HUES64 (cell line): Measurements from ENCODE around the gene AGAP1.
A peak's percentile ranks its signal among the peaks of the same experiment; 100 is the strongest.

Source experiments
- H3K27ac ChIP-seq: 2 replicates; pipeline ENCODE4 v1.7.0; 2013; ENCODE audit warnings: low read depth, low read length, inconsistent platforms
- H3K27me3 ChIP-seq: 2 replicates; pipeline ENCODE4 v1.6.1; 2013; ENCODE audit warnings: mild to moderate bottlenecking, low read length; ENCODE audit not compliant: insufficient read depth
- H3K36me3 ChIP-seq: 2 replicates; pipeline ENCODE4 v1.6.1; 2013; ENCODE audit warnings: mild to moderate bottlenecking, low read length; ENCODE audit not compliant: insufficient read depth
- H3K4me1 ChIP-seq: 2 replicates; pipeline ENCODE4 v1.6.1; 2013; ENCODE audit warnings: mild to moderate bottlenecking, low read length, moderate library complexity; ENCODE audit not compliant: insufficient read depth
- H3K4me3 ChIP-seq: 2 replicates; pipeline ENCODE4 v1.5.1; 2013; ENCODE audit warnings: mild to moderate bottlenecking, low read length, moderate library complexity
- H3K9ac ChIP-seq: 2 replicates; pipeline ENCODE4 v1.6.1; 2013; ENCODE audit warnings: mild to moderate bottlenecking, low read depth, low read length
- H3K9me3 ChIP-seq: 2 replicates; pipeline ENCODE4 v1.6.1; 2013; ENCODE audit warnings: low read depth, low read length; ENCODE audit not compliant: insufficient read depth
- WGBS: fragments of 150-250, 120-280 bp; methylation state at CpG from one replicate; pipeline ENCODE4 v1.1.7; 2013; ENCODE audit warnings: missing lambda C conversion rate; 5-methylcytosine and 5-hydroxymethylcytosine counted together

The AGAP1 gene

DNA sequence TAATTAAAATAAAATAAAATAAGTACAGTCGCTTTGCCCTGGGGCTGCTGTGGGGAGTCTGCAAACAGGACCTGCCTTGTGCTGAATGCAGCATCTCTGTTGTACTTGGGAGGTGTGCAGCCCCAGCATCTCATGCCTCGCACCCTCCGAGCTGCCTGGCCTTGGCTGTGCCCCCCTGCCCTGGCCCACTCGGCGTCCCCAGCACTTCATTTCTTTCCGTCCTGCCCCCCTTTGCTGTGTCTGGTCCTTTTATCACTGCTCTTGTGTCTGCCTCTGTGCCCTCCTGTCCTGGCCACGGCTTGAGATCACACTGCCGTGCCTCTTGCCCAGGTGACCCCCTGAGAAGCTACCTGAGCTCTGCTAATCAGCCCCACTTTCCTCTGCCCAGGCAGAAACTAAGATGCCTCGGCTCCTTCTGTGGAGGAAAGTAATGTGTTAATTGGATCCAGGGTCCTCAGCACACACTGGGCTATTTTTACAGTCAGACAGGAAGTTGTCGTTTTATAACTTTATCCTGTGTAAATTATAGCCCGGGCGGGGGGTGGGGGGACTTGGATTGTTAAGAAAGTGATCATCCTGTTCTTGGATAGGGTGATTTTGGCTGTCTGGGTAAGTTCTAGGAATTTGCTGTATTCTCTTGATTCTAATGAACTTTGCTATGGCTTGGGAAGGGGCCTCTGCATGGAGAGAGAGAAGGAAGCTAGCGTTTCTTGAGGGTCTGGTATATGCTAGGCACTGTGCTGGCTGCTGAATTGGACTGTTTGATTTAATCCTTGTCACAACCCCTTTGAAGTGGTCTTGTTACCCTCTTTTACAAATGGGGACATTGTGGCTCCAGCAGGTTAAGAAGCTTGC lies 69.4 kb downstream of the AGAP1 start:
- Histone ChIP-seq H3K9ac (no peak overlapping the region), H3K4me3 (no peak overlapping the region), H3K9me3 (0 out of 2 replicates have a peak, but pooled peaks cover 3% of the 10 kb centered on the region), H3K36me3 (peaks cover under 1% of the 10 kb centered on the region), H3K4me1 (peaks cover 24% of the 10 kb centered on the region), H3K27me3 (no peaks in the 10 kb centered on the region), H3K27ac (no peak overlapping the region)
- 86% methylated on average over 13 of the region's 13 CpGs for WGBS

DNA sequence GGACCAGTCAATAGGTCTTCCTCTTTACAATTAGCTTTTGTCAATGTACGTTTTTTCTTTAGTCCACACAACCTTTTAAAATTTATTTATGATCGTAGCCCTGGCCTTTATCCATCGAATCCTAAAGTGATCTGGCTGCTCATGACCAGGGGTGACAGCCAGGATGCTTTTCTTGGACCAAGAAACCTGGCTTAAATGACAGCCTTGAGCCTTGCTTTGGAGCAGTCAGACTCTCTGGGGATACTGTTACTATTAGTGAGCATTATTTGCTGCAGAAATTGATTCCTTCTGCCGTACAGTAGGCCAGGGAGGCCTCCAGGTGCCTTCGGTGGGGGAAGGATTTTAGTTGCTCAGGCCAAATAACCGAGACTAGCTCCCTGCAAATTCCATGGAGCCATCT lies 70.2 kb downstream of the AGAP1 start:
- Histone ChIP-seq H3K27ac (no peak overlapping the region), H3K27me3 (no peaks in the 10 kb centered on the region), H3K4me1 (peaks cover 24% of the 10 kb centered on the region), H3K9me3 (peaks cover 8% of the 10 kb centered on the region; the same call in 1 of the 2 replicates), H3K9ac (no peak overlapping the region), H3K4me3 (no peak overlapping the region), H3K36me3 (peaks cover 6% of the 10 kb centered on the region)
- 94% methylated on average over 6 of the region's 6 CpGs for WGBS

DNA sequence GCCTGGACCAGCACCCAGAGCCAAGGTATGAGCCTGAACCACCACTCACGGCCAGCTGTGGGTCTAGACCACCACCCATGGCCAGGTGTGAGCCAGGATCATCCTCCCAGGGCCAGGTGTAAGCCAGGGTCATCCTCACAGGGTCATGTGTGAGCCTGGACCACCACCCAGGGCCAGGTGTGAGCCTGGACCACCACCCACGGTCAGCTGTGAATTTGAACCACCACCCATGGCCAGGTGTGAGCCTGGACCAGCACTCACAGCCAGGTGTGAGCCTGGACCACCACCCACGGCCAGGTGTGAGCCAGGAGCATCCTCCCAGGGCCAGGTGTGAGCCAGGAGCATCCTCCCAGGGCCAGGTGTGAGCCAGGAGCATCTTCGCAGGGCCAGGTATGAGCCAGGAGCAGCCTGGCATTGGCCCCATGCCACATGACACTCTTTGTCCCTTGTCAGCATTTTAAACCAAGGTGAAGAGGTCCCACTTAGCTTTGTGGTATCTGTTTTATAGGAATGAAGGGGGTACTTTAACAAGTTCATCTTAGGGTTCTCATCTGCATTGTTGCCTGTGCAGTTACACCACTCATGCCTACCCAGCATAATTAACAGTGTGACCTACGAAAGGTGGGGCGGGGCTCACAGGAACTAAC lies 71.2 kb downstream of the AGAP1 start:
- 95% methylated on average over 4 of the region's 6 CpGs for WGBS
- Histone ChIP-seq H3K4me3 (no peak overlapping the region), H3K9me3 (peaks cover 8% of the 10 kb centered on the region; the same call in 1 of the 2 replicates), H3K36me3 (peaks cover 6% of the 10 kb centered on the region), H3K27ac (no peak overlapping the region), H3K9ac (no peak overlapping the region), H3K4me1 (peaks cover 30% of the 10 kb centered on the region), H3K27me3 (no peaks in the 10 kb centered on the region)

DNA sequence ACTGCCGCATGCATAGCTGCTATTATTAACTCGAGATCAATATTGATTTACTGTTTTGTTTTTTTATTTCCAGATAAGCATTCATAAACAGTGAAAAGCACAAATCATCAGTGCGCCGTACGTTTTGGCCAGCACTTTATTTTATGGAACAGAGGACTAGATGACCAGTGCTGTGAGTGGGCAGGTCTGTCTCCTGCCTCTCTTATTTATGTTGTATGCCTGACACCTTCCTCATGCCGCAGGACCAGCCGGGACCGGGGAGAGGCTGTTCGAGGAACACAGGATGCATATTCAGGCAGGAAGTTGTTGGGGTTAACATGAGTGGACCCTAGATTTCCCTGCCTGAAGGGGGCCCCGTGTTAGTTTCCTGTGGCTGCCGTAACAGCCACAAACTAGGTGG lies 72.6 kb downstream of the AGAP1 start:
- Histone ChIP-seq H3K9ac (no peak overlapping the region), H3K36me3 (peaks cover 6% of the 10 kb centered on the region), H3K9me3 (peaks cover 8% of the 10 kb centered on the region; the same call in 1 of the 2 replicates), H3K27me3 (no peaks in the 10 kb centered on the region), H3K27ac (no peak overlapping the region), H3K4me1 (peaks cover 31% of the 10 kb centered on the region), H3K4me3 (no peak overlapping the region)
- 93% methylated on average over 11 of the region's 11 CpGs for WGBS

DNA sequence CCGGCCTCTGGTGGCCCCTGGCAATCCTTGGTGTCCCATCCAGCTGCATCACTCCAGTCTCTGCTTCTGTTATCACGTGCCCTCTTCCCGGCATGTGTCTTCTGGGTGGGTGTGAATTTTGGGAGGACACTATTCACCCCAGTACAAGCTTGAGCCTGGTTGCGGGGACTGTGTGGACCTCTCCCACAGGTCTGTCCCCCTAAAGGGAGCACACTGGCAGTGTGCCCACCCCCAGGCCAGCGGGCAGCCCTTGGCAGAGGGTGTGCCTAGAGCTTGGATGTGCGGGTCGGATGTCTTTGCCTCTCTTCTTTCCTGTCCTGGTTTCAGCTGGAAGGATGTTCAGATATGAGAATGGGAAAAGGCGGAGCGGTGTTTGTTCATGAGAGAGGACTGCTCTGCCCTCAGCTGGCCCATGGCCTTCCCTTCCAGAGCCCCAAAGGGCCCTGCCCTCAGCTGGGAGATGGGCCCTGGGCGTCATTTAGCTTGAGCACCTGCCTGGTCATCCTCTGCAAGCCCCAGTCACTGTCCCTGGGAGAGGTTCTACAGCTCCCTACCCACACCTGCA lies 73.2 kb downstream of the AGAP1 start:
- no peaks in the 10 kb centered on the region for H3K27me3 ChIP-seq
- H3K36me3 ChIP-seq: peaks cover 6% of the 10 kb centered on the region
- no peak overlapping the region for H3K9ac ChIP-seq
- peaks cover 25% of the 10 kb centered on the region for H3K4me1 ChIP-seq
- WGBS: 97% methylated on average over 10 of the region's 10 CpGs
- H3K27ac ChIP-seq: no peak overlapping the region
- no peak overlapping the region for H3K4me3 ChIP-seq
- H3K9me3 ChIP-seq: peaks cover 8% of the 10 kb centered on the region; the same call in 1 of the 2 replicates

DNA sequence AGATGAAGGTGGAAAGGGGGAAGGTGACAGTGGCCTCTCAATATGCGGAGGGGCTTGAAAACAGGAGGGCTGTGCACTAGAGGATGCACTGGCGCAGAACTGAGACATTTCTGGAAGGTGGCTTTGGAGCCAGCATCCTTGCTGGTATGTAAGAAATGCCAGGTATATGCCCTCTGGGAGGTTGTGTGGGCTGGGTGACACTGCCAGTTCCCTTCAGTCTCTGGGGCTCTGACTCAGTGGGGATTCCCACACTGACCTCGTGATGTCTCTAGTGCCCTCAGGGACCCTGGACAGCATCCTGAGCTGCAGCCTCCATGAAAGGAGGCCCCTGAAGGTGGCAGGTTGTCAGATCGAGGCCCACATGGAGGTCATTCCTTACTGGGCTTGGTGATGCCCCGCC lies 74.0 kb downstream of the AGAP1 start:
- H3K27me3 ChIP-seq: no peaks in the 10 kb centered on the region
- no peak overlapping the region for H3K9ac ChIP-seq
- 95% methylated on average over 5 of the region's 5 CpGs for WGBS
- H3K4me3 ChIP-seq: no peak overlapping the region
- peaks cover 24% of the 10 kb centered on the region for H3K4me1 ChIP-seq
- H3K27ac ChIP-seq: no peak overlapping the region
- peaks cover 6% of the 10 kb centered on the region for H3K36me3 ChIP-seq
- H3K9me3 ChIP-seq: peaks cover 8% of the 10 kb centered on the region; the same call in 1 of the 2 replicates

DNA sequence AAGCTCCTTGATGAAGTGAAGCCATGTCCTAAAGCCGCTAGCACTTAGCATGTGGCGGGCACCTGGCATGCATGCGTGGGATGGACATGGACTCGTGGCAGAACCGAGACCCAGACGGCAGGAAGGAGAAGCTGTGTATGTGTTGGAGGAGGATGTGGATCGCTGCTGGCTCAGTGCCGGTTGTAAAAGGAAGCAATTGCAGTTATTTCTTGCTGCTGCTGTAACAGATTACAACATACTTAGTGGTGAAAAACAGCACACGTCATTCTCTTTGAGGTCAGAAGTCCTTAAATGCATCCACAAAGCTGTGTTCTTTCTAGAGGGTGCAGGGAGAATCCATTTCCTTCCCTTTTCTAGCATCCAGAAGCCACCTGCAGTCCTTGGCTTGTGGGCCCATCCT lies 74.6 kb downstream of the AGAP1 start:
- Histone ChIP-seq H3K27me3 (no peaks in the 10 kb centered on the region), H3K9me3 (peaks cover 8% of the 10 kb centered on the region; the same call in 1 of the 2 replicates), H3K4me1 (peaks cover 20% of the 10 kb centered on the region), H3K27ac (no peak overlapping the region), H3K4me3 (no peak overlapping the region), H3K36me3 (peaks cover 6% of the 10 kb centered on the region), H3K9ac (no peak overlapping the region)
- WGBS: 89% methylated on average over 9 of the region's 9 CpGs

DNA sequence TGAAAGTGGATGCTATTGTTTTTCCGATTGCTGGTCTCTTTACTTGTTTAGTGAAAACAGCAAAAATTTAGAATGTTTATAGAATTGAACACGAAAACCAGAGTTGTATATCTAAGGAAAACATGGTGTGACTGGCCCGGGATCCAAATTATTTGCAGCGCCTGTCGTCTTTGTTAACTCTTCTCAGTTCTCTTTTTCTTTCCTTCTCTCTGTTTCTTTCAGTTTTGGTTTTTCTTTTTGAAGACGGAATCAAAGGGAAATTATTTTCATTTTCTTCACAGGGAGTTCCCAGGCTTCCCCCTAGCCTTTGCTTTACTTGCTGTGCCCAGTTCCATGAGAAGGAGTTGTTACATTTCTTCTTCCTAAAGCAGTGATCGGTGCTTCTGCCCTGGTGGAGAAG lies 76.0 kb downstream of the AGAP1 start:
- H3K9me3 ChIP-seq: peaks cover 8% of the 10 kb centered on the region; the same call in 1 of the 2 replicates
- WGBS: 88% methylated on average over 7 of the region's 7 CpGs
- no peaks in the 10 kb centered on the region for H3K27me3 ChIP-seq
- H3K4me1 ChIP-seq: peaks cover 21% of the 10 kb centered on the region
- no peak overlapping the region for H3K4me3 ChIP-seq
- peaks cover 6% of the 10 kb centered on the region for H3K36me3 ChIP-seq
- H3K9ac ChIP-seq: no peak overlapping the region
- peak overlapping the region; percentile 13; the same call in 1 of the 2 replicates for H3K27ac ChIP-seq

DNA sequence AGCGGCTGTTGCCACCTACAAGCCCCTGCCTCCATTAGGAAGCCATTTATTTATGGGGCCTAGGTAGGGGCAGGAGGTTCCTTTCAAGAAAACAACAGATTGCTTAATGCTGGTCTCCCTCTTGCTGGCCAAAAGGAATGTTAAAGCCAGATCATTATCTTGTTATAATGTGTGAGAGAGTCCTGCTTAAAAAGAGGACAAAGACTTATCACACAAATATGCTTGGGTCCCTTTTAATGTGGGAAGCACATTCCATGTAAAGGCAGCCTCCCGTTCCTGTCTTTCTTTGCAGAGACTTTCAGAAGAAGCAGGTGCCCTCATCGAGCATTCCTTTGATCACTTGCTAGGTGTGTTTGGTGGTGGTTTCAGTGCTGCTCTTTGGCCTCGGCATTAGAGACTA lies 76.4 kb downstream of the AGAP1 start:
- Histone ChIP-seq H3K4me3 (no peak overlapping the region), H3K9me3 (peaks cover 8% of the 10 kb centered on the region; the same call in 1 of the 2 replicates), H3K9ac (no peak overlapping the region), H3K4me1 (peaks cover 21% of the 10 kb centered on the region), H3K27ac (peak overlapping the region; percentile 13; the same call in 1 of the 2 replicates), H3K27me3 (no peaks in the 10 kb centered on the region), H3K36me3 (peaks cover 6% of the 10 kb centered on the region)
- WGBS: 77% methylated on average over 4 of the region's 4 CpGs

DNA sequence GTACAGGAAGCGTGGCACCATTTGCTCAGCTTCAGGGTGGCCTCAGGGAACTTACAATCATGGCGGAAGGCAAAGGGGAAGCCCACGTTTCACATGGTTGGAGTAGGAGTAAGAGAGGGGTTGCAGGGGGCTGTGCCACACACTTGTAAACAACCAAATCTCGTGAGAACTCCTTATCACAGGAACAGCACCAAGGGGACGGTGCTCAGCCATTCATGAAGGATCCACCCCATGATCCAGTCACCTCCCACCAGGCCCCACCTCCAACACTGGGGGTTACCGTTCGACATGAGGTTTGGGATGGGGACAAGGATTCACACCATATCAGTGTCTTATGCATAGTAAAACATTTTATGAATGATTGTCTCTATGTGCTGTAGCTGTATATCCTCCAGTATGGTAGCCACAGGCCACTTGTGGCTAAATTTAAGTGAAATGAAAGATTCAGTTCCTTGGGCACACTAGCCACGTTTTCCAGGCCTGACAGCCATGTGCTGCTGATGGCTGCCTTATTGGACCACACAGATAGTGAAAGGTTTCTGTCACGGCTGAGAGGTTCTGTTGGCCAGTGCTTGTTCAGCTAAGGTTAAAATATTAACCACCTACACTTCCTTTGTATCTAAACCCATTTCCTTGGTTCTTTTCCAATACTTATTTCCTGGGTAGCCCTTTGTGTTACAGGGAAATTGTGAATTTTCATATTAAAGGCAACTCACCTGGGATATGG lies 77.3 kb downstream of the AGAP1 start:
- Histone ChIP-seq H3K4me1 (peaks cover 21% of the 10 kb centered on the region), H3K36me3 (peaks cover 6% of the 10 kb centered on the region), H3K9ac (no peak overlapping the region), H3K27ac (no peak overlapping the region), H3K9me3 (peaks cover 8% of the 10 kb centered on the region; the same call in 1 of the 2 replicates), H3K27me3 (no peaks in the 10 kb centered on the region), H3K4me3 (no peak overlapping the region)
- WGBS: 97% methylated on average over 7 of the region's 9 CpGs
